Measurements from ENCODE around the gene CFAP58.

CFAP58 gene

DNA sequence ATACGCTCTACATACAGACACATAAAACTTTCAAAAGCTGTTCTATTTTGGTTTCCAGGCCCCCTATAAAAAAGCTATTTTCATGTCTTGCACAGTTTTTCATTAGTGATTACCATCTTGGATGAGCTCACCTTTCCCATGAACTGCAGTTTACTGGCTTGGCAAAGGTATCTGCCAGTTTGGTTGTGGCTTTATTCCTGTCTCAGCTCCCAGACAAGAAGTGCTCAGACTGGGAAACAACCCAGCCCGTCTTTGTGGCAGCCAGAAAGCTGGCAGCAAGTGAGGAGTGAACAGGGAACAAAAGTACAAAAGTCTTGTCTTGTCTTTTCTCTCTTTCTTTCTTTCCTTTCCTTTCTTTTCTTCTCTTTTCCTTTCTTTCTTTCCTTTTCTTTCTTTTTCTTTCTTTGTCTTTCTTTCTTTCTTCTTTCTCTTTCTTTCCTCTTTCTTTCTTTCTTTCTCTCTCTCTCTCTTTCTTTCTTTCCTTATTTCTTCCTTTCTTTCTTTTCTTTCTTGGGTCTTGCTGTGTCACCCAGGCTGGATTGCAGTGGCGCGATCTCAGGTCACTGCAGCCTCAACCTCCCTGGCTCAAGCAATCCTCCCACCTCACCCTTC, 138.8 kb downstream of the CFAP58 start:
- DNase-seq = no peak

GRCh38 chr10:104498347-104499081, 144.9 kb downstream of the CFAP58 start:
- no peak for DNase-seq

DNA sequence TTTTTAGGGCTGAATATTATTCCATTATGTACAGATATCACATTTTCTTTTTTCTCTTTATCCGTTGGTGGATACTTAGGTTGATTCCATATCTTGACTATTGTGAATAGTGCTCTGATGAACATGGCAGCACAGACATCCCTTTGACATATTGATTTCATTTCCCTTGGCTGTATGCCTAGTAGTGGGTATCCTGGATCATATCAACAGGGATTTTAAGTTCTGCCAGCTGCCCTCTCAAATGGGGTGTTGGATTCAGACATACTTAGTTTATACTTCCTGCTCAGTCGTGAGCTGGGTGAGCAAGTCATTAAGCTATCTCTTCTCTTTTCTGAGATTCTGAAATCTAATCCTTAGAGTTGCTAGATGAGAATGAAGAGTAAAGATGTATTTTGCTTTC, 147.8 kb downstream of the CFAP58 start:
- no peak for DNase-seq

GRCh38 chr10:104501864-104502579, 148.4 kb downstream of the CFAP58 start:
- DNase-seq = no peak

DNA sequence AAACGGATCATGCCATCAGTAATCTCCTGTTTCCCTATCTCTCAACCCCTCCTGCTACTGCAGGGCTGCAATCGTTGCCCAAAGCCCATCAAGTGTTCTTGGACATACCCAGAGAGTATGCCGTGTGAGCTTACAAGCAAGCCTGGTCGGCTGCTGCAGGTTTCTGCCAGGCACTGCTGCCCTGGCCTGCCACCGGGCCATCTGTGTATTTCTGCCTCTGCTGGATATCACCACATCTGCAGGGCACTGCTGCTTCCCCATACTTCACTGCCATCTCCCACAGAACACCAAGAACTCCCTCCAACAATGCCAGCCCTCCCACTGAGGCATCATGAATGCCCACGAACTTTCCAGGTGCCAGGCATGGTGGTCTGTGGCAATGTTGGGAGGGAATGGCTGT, 149.3 kb downstream of the CFAP58 start:
- DNase-seq = no peak

All from CD4-positive, alpha-beta T cell treated with Interleukin-10 for 1 hour (primary cell).